AG10803 (cell line): ENCODE measurements around the gene CALML5.

Experiments
- DNase-seq: peaks from one replicate; pipeline ENCODE4 v3.0.0; 2010; ENCODE audit warnings: low read depth
- H3K4me3 ChIP-seq: 2 replicates; pipeline ENCODE4 v1.5.1; 2011; ENCODE audit warnings: mild to moderate bottlenecking, low read length, control low read depth
- CTCF ChIP-seq: conservative IDR thresholded peaks from 2 replicates; pipeline ENCODE4 v1.5.1; 2011; ENCODE audit warnings: mild to moderate bottlenecking, low read length, control low read depth, inconsistent platforms

CALML5 gene

DNA sequence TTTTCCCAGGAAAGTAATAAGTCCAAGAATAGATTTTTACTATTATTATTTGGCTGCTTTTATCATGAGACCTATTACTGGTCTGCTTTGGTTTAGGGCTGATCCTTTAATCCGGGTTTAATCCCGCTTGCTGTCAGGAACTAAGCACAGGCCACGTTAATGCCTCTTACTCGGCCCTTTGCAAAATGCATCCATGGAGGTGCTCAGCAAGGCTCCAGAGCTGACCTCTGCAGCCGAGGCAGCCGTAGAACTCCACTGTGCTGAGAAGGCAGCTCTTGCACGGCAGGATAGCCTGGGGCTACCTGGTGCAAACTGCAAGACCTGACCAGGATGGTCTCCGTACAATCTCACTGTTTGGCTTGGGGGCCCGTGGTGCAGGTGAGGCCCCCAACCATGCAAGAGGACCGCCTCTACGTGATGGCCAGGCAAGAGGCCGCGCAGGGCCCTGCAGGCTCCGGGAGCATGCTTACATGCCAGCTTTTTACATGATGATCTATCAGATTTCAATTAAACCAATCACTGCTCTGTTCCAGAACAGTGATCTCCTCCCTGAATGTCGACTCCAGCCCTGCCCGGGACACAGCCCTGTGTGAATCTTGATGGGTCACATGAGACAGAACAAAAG is 15.0 kb upstream of the CALML5 start:
- no peak for DNase-seq
- no peak overlapping the region for H3K4me3 ChIP-seq
- TF ChIP-seq CTCF: no peak

DNA sequence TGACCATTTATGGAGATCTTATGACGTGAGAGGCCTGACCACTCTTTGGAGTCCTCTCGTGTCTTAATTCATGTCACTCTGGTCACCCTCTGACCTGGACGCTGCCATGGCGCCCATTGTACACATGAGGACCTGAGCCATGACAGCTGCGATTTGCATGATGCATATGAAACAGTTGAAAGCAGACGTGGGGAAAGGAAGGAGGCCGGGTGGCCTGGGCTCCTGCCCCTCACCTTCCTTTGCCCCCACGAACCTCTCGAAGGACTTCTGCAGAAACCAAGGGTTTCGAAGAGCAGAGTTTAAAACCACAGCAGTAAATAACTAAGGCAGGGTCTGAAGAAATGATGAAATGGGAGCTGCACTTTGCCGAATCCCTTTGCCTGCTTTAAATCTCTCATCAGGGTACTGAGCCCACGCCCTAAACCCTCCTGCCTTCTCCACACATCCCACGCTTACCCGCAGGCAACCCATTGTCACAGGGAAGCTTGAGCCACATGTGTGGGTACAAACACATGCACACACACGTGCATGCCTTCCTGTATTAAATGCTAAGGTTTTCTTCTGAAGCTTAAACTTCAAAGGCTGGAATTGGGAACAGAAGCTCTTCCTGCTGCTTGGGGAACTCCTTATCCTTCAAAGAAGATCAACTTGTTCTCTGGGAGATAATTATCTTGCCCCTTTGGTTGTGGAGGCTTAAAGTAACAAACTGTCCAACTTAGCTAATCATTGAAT is 13.7 kb upstream of the CALML5 start:
- H3K4me3 ChIP-seq: no peak overlapping the region
- no peak for TF ChIP-seq CTCF
- peak; percentile 15 for DNase-seq

DNA sequence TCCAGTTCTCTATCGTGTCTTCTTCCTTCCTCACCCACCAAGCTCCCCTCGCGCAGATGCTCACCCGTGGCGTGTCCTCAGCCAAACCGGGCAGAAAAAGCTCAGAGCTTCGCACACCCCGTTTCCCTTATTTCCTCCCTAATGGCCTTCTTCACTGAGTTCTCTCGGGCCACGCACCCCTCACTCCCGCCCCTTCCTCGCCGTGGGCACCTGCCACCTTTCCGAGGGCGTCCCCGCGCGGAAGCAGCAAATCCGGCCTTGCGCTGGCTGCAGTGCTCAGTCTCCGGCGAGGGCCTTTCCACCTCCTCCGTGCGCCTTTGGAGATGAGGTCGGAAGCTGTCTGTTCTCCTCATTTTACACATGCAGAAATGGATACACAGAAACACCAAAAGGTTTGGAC is 13.0 kb upstream of the CALML5 start:
- DNase-seq: no peak
- H3K4me3 ChIP-seq: no peak overlapping the region
- TF ChIP-seq CTCF: no peak

DNA sequence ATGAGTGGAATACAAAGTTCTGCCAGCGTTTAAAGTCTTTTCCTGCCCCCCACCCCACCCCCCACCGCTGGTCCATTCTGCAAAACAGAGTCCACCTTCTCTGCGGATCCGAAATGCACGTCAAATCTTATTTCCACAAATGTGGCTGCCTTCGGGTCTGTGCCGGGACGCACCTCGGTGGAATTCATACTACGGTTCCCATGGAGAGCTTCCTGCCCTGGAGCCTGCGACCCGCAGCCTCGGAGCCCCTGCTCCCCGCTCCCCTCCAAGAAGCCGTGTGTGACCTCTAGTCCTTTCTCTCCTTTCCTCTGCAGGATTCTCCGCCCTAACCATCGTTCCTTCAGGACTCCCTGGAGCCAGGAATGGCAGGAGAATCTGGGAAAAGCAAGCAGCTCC is 12.5 kb upstream of the CALML5 start:
- DNase-seq: no peak
- H3K4me3 ChIP-seq: no peak overlapping the region
- TF ChIP-seq CTCF: no peak

- no peak for TF ChIP-seq CTCF
- no peak for DNase-seq
- no peak overlapping the region for H3K4me3 ChIP-seq
Measured at GRCh38 chr10:5511231-5511884, 12.0 kb upstream of the CALML5 start.

- TF ChIP-seq CTCF: no peak
- DNase-seq: no peak
- H3K4me3 ChIP-seq: no peak overlapping the region
Measured at GRCh38 chr10:5510281-5511072, 11.1 kb upstream of the CALML5 start.
